ENCODE measurements around the gene GJB6.

GJB6 gene

DNA sequence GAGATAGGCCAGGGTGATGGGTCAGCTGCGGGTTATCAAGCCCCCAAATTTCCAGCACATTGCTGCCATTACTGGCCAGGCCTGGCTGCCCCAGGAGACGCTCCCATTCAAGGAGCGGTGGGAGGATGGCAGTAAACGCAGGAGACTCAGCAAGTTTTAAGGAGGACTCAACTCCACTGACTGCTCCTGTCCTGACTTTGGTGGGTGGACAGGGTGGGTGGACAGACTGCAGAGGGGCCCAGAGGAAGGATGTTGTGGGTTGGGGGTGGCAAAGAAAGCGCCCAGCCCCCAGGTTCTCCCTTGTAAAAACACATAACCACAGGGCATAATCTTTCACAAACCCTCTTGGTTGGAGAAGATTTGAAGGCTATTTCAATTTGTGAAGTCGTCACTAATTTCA, 4.4 kb downstream of the GJB6 start:
- no peak for DNase-seq (ENCODE audit: low read depth, low spot score)

- no peak for DNase-seq (ENCODE audit: low read depth, low spot score)
Measured at GRCh38 chr13:20227288-20227687, 4.8 kb downstream of the GJB6 start.

DNA sequence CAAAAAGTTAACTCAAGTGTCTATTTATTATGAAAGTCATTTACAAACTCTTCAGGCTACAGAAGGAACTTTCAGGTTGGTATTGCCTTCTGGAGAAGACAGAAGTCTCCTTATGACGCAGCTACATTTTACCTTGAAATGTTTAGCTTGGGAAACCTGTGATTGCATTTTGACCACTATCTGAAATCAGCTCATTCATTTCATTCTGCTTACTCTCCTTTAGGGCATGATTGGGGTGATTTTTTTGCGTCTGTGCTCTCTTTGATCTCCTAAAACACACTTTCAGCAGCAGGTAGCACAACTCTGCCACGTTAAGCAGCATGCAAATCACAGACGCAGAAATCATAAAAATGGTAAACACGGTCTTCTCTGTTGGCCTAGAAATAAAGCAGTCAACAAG, 9.6 kb downstream of the GJB6 start:
- no peak for DNase-seq (ENCODE audit: low read depth, low spot score)

DNA sequence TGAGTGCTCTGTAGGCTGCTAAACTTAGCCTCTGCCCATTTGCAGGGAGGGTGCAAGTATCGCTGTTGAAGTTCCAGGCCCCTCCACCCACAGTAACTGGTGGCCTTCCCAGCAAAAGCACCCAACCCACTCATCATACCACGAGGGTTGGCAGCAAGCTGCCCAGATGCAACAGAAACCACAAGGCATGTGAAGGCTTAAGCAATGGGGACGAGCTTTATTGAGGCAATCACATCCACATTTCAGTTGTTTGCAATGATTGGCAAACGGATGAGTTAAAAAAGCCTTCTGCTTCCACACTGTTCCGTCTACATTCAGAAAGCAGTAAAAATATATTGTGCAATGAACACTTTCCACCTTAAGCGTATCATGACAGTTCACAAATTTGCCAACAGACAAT, 10.3 kb downstream of the GJB6 start:
- DNase-seq (ENCODE audit: low read depth, low spot score): no peak

DNA sequence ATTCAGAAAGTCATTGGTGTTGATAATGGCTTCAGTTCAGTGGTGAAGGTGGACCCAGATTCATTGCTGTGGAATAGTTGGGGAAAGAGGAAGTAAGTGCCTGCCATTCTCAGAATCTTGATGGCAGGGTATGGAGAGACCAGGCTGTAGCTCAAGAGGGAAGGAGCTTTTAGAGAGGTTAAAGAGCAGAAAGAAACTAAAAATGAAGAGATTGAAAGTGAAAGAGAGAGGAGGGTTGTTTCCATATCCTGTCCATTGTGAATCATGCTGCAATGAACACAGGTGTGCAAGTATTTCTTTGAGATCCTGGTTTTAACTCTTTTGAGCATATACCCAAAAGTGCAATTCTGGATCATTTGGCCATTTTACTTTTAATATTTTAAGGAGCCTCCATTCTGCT, 12.5 kb downstream of the GJB6 start:
- DNase-seq (ENCODE audit: low read depth, low spot score): no peak

GRCh38 chr13:20217168-20217567, 15.0 kb downstream of the GJB6 start:
- no peak for DNase-seq (ENCODE audit: low read depth, low spot score)

- DNase-seq (ENCODE audit: low read depth, low spot score): no peak
Measured at GRCh38 chr13:20209948-20210347, 22.2 kb downstream of the GJB6 start.

DNA sequence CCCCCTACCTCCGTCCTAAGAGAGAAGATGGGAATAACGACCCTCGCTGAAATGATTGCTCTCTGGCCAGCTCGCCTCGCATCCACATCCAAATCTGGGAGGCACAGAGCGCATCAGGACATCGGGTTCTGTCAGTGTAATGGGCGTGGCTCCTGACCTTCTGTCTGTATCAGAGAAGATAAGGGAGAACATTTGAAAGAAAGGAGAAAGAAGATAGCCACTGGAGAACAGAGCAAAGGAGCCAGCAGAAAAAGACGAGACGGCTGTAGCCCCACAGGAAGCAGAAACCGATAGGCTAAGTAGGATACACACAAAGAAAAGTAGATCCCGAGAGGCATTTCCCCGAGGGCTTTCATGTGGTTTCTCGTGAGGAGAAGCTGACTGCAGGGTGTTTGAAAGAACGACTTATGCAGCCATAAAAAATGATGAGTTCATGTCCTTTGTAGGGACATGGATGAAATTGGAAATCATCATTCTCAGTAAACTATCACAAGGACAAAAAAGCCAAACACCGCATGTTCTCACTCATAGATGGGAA, 25.4 kb downstream of the GJB6 start:
- no peak for DNase-seq (ENCODE audit: low read depth, low spot score)

DNA sequence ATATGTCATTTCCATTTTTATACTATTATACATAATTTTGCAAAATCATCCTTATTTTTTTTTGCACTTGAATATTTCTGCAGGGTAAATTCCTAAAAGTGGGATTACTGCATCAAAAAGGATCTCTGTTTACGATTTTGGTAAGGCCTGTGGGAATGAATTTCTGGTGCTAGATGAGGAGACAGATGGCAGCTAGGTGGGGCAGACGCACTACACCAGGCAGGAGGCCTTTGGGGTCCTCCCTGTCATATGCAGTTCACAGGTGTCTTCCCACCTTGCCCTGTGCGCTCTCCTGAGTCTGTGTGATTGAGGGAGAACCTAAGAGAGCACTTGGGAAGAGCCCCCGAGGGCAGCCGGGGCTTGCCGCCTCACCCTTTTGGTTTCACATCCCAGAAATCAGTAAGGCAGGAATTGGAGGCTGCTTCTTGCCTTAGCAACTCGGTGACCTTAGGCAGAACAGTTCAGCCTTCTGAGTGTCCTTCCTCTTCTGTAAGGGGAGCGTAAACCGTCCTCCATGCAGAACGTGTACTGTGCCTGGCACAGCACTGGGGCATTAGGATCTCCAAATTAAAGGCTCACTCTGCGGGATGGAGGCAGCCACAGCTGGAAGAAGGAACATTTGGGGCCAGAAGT, 25.9 kb downstream of the GJB6 start:
- no peak for DNase-seq (ENCODE audit: low read depth, low spot score)

- no peak for DNase-seq (ENCODE audit: low read depth, low spot score)
Measured at GRCh38 chr13:20198781-20199180, 33.3 kb downstream of the GJB6 start.

GRCh38 chr13:20197361-20197834, 34.7 kb downstream of the GJB6 start:
- no peak for DNase-seq (ENCODE audit: low read depth, low spot score)

DNA sequence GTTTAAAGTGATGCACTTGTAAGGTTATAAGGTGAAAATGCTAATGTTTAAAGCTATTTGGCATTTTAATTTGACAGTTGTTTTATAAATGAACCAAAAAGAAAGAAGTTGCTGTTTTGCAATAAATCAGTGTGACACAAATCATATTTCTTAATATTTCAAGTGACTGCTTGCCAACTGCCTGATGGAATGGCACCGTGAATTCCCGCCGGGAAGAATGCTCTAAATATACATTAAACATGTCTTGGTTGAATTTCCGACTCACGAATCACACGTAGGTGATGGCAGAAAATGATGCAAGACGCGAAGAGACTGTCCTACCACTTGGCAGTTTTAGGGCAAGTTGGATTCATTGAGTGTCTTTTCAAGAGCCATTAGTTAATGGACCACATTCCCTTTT, 36.3 kb downstream of the GJB6 start:
- DNase-seq (ENCODE audit: low read depth, low spot score): no peak

- DNase-seq (ENCODE audit: low read depth, low spot score): no peak
Measured at GRCh38 chr13:20193907-20194631, 38.0 kb downstream of the GJB6 start.

DNA sequence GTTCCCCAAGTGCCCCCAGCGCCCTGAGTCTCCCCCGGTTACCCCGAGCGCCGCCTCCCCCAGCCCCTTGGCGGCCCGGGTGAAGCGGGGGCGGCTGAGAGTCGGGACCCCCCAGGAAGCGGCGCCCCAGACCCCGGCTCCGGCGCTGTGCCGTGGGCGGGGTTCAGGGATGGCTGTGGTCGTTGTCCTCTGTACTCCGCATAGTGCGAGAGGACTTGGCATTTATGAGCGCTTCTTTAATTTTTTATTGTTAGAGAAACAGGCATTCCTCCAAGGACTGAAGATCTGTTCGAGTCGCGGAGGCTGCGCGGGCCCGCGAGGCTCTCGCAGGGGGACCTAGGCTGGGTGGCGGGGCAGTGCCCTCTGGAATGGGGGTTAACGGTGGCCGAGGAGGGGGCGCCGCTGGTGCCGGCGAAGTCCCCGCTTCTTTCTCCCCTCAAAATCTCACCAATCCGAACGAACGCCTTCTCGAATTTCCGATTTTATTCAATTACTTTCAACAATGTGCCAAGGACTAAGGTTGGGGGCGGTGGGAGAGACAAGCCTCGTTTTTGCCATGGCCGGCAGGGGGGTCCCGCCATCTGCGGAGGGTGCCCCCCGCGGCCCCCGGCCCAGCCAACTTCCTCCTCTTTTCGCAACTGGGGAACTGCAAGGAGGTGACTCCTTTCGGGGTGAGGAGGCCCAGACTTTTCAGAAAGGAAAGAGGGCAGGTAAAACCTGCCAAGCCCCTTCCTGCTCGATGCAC, 38.8 kb downstream of the GJB6 start:
- no peak for DNase-seq (ENCODE audit: low read depth, low spot score)

DNA sequence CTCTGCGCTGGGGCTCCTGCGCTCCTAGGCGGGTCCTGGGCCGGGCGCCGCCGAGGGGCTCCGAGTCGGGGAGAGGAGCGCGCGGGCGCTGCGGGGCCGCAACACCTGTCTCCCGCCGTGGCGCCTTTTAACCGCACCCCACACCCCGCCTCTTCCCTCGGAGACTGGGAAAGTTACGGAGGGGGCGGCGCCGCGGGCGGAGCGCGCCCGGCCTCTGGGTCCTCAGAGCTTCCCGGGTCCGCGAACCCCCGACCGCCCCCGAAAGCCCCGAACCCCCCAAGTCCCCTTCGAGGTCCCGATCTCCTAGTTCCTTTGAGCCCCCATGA, 39.3 kb downstream of the GJB6 start, which contains the start of gene GJB2:
TSS of gene GJB2 (minus strand) at position 103 of the 326 bp plus-strand sequence. CDS start 3,357 bp downstream, outside the sequence.
- DNase-seq (ENCODE audit: low read depth, low spot score): no peak

DNA sequence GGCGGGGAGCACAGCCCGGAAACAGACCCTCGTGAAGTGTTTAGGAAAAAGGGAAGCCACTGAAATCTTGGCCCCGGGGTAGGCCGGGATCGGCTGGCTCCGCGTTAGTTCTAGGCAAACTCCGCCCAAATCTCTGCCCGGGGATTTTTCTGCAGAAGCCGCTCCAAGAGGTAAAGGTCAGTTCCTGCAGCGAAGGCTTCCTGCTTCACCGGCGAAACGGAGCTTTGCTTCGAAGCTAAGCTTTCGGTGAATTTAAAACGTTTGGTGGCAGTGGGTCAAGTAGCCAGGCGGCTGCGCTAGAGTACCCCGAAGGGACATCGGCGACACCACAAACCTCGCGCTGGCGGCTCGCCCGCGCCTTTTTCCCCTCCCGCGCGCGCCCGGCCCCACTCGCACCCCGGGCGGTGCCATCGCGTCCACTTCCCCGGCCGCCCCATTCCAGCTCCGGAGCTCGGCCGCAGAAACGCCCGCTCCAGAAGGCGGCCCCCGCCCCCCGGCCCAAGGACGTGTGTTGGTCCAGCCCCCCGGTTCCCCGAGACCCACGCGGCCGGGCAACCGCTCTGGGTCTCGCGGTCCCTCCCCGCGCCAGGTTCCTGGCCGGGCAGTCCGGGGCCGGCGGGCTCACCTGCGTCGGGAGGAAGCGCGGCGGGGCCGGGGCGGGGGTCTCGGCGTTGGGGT, 39.8 kb downstream of the GJB6 start:
- no peak for DNase-seq (ENCODE audit: low read depth, low spot score)

DNA sequence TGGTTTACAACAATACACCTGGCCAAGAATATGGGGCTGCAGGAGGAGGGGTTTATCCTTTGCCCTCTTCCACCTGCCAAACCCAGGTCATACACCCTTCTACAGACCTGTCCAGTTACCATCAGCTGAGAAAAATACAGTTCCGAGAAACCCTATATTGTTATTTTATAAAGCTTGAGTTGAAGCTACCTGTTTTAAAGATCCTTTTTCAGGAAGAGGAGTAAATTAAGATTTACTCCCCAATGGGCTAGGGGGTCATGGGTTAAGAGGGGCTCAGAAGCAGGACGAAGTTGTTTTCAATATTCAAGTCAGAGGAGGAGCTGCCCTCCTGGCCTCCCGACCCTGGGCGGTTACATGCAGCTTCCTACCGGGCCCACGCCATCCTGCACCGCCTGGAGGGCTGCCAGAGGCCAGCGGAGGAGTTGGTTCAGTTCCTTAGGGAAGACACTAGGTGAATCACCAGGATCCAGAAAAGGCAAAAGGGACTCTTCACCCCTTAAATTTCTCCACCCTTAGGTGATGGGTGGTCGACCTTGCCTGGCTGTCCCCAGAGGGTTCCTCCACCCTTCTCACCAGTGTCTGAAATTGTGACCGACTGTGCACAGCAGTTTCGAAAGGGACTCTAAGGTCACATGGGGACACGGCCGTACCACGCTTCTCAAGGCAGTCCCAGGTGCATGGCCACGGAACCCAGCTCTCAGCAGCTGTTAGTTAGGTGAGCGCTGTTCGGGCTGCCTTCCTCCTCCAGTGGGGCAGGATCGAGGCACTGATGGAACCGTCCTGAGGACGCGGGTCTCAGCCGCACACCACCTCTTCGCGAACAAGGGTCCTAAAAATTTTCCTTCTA, 40.6 kb downstream of the GJB6 start:
- no peak for DNase-seq (ENCODE audit: low read depth, low spot score)

DNA sequence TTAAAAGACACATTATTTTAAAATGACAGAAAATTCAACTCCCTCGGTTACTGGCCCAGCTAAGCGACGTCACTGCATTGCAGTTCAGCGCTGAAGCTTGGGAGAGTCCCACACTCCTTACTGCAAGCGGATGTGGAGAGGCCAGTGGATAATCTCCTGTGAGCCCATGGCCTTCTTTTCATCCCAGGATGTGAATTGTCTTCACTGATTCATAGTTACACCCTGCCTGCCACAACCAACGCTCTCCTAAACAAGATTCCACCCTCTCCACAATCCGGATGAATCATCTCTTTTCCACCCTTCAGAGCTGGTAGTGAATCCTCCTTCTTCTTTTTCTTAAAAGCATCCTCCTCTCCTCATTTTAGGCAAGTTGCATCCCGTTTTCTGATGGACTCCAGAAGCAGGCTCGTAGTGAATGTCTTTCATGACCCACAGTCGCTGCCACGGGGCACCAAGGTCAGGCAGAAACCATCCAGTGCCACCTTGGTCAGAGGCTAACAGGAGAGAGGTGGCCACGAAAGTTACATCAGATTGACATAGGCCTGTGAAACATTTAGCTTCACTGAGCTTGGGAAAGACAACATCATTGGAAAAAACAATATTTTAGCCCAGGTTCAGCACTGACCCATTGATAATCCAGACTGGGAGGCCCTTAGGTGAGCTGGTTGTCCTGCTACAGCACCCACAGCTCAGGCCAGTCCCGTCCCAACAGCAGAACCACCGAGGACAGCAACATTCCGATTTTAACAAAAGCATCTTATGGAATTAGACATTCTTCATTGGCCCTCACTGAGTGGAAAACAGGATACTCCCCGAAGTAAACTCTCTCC, 41.4 kb downstream of the GJB6 start:
- no peak for DNase-seq (ENCODE audit: low read depth, low spot score)

DNA sequence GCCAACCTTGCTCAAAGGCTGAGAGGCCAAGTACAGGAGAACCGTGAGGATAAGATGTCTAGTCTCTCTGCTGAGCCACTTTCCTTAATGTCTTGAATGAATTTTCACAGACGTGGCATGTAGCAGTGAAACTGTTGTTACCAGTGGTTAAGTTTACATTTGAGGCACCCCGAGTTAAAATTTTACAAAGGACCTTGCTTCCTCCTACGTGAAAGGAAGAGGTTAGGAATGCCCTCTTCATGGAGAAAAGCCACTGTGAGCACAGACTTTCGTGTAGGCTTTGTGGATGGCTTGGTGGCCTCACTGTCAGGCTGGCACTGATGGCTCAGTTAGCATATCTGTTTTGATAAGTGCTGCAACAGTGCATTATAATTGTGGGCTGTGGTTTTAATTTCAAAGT, 42.0 kb downstream of the GJB6 start:
- no peak for DNase-seq (ENCODE audit: low read depth, low spot score)
